Tibial nerve (tissue), 4 donors: ENCODE data around the gene PHAF1. TPM values are rescaled to one million over a fixed set of nuclear protein-coding genes. Genes with fewer than 3 reads are reported as not detected.

ENCODE experiments used
- DNase-seq, 2 donors: peaks; one replicate each; pipeline ENCODE4 v3.0.0-alpha.2; 2019; ENCODE audit warnings: low spot score in 2 of 2
- H3K27ac ChIP-seq, 4 donors: fragments of 200-600 bp; sonication (generic) in 3 of 4; one replicate each; pipeline ENCODE4 v1.5.1; 2017 to 2019; ENCODE audit warnings: mild to moderate bottlenecking in 1 of 4
- H3K27me3 ChIP-seq, 2 donors: fragments of 200-600 bp; sonication (generic) in 1 of 2; one replicate each; pipeline versions ENCODE4 v1.5.1 to v1.6.0; 2017 to 2019
- H3K36me3 ChIP-seq, 3 donors: fragments of 200-600 bp; sonication (generic); one replicate each; pipeline ENCODE4 v1.5.1; 2018 to 2019
- H3K4me1 ChIP-seq, 4 donors: fragments of 200-600 bp; sonication (generic) in 3 of 4; one replicate each; pipeline ENCODE4 v1.5.1; 2017 to 2019
- H3K4me3 ChIP-seq, 4 donors: fragments of 200-600 bp; sonication (generic) in 3 of 4; one replicate each; pipeline ENCODE4 v1.5.1; 2017 to 2019; ENCODE audit warnings: mild to moderate bottlenecking in 1 of 4, moderate library complexity in 1 of 4
- H3K9me3 ChIP-seq, 4 donors: fragments of 200-600 bp; sonication (generic) in 3 of 4; one replicate each; pipeline ENCODE4 v1.5.1; 2017 to 2019
- EP300 ChIP-seq, 2 donors: sonication (generic); formaldehyde crosslinking; IDR thresholded peaks; one replicate each; pipeline ENCODE4 v1.6.1; 2017; ENCODE audit warnings: antibody characterized with exemption in 2 of 2, mild to moderate bottlenecking in 1 of 2
- POLR2A ChIP-seq, 2 donors: fragments of 450-650 bp; IDR thresholded peaks; one replicate each; pipeline ENCODE4 v1.6.1; 2017; ENCODE audit warnings: antibody characterized with exemption in 2 of 2, mild to moderate bottlenecking in 2 of 2, moderate library complexity in 2 of 2
- WGBS, 2 donors: methylation state at CpG; one replicate each; pipeline ENCODE4 v1.1.5; 2018; 5-methylcytosine and 5-hydroxymethylcytosine counted together
- total RNA-seq, 4 donors: library from RNA; depleted of rRNA; stranded (reverse); fragments of >200 nt; gene quantifications; one replicate each; pipeline ENCODE4 v1.1.0, GENCODE V29; 2016
- TF ChIP-seq, protein P1 (sequence below), 5 experiments: fragments of 200-600 bp in 3 of 5; fragments of 450-650 bp in 2 of 5; sonication (generic) in 3 of 5; IDR thresholded peaks; one replicate each; pipeline ENCODE4 v1.5.1; 2016 to 2019; ENCODE audit warnings: antibody characterized with exemption in 5 of 5, mild to moderate bottlenecking in 3 of 5, moderate library complexity in 2 of 5

PHAF1 gene
- total RNA-seq, 4 donors from 2014 or later: 22.2 to 34.5 (median 28.1) TPM

DNA sequence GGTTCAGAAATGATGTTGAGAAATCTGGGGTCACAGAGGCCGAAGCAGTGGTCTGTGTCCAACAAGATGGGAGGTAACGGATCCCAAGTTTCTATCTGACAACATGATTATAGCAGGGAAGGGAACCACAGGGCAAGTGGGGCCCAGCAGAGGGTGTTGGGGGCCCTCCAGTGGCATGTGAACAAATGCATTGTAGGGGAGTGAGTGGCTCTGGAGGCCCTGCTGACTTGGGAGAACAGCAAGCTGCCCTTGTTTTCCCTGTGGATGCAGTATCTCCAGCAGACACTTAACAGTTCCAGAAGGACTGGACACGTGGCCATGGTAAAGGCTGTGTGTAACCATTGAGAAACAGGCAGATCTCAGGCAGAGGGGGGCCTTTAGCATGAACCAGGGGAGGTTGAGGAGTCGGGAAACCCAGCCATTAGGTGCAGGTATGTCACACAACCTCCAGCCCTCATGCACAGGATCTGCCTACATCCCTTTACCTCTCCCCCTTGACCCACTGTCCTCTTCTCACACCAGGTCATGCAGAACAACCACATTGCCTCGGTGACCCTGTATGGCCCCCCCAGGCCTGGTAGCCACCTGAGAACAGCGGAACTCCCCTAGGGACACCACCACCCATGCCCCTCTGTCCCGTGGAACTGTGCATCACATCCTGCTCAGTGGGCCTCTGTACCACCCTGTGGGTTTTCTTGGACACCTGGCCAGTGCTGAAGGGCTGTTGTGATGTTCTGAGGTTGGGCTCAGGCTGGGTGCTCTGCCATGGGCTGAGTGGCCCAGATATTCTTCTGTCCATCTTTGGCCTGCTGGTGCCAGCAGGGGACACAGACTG is 37.0 kb downstream of the PHAF1 start:
- H3K4me1 ChIP-seq: peaks cover 0 to 20% (median 7%) of the 10 kb centered on the region in 4 donors
- H3K4me3 ChIP-seq: no peak overlapping the region
- peaks cover 0 to 81% (median 19%) of the 10 kb centered on the region in 3 donors for H3K36me3 ChIP-seq
- peaks cover 0 to 16% of the 10 kb centered on the region in 2 donors for H3K27me3 ChIP-seq
- TF ChIP-seq POLR2A (IDR thresholded peaks at IDR 0.05): no peak
- TF ChIP-seq, protein P1, sequence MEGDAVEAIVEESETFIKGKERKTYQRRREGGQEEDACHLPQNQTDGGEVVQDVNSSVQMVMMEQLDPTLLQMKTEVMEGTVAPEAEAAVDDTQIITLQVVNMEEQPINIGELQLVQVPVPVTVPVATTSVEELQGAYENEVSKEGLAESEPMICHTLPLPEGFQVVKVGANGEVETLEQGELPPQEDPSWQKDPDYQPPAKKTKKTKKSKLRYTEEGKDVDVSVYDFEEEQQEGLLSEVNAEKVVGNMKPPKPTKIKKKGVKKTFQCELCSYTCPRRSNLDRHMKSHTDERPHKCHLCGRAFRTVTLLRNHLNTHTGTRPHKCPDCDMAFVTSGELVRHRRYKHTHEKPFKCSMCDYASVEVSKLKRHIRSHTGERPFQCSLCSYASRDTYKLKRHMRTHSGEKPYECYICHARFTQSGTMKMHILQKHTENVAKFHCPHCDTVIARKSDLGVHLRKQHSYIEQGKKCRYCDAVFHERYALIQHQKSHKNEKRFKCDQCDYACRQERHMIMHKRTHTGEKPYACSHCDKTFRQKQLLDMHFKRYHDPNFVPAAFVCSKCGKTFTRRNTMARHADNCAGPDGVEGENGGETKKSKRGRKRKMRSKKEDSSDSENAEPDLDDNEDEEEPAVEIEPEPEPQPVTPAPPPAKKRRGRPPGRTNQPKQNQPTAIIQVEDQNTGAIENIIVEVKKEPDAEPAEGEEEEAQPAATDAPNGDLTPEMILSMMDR (IDR thresholded peaks at IDR 0.05): no peak
- no peak for TF ChIP-seq EP300 (IDR thresholded peaks at IDR 0.05)
- no peaks in the 10 kb centered on the region for H3K9me3 ChIP-seq
- no peak for DNase-seq
- no peak overlapping the region for H3K27ac ChIP-seq
- WGBS, 2 donors: 78 to 84% methylated on average over 7 of the region's 7 CpGs

DNA sequence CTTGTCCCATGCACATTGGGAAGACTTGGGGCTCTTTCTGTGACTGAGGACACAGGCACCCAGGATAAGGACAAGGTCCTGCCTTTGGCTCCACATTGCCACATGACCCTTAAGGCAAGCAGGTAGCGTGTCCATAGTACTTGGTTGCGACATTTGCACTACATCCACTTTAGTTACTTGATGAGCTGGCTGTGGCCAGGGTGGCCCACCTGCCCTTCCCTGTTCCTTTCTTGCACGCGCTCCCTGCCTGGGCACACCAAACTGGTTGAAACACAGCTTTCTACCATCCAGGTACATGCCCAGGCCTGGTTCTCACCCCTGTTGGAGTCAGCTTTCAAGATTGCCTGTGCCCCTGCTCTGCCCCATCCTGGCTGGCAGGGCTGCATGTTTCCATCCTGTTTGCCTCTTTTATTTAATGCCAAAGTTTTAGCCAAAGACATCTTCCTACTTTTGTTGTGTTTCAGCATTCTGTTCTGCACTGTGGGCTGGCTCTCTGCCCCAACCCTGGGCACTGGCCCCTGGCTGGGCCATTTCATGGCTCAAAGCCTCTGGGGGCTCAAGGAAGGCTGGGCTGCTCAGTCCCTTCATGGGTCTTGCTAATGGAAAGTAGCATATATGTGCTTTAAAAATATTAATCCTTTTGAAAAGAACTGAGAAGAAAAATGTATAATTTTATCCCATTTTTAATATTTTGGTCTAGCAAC is 37.8 kb downstream of the PHAF1 start:
- Histone ChIP-seq H3K4me1 (peaks cover 0 to 20% (median 7%) of the 10 kb centered on the region in 4 donors), H3K4me3 (no peak overlapping the region), H3K9me3 (no peaks in the 10 kb centered on the region), H3K36me3 (peaks cover 0 to 73% (median 19%) of the 10 kb centered on the region in 3 donors), H3K27ac (no peak overlapping the region), H3K27me3 (peaks cover 0 to 17% of the 10 kb centered on the region in 2 donors)
- TF ChIP-seq, protein P1 (IDR thresholded peaks at IDR 0.05): no peak
- TF ChIP-seq POLR2A (IDR thresholded peaks at IDR 0.05) (no peak), EP300 (IDR thresholded peaks at IDR 0.05) (no peak)
- 91 to 95% methylated on average over 4 of the region's 4 CpGs for WGBS, 2 donors
- no peak for DNase-seq

DNA sequence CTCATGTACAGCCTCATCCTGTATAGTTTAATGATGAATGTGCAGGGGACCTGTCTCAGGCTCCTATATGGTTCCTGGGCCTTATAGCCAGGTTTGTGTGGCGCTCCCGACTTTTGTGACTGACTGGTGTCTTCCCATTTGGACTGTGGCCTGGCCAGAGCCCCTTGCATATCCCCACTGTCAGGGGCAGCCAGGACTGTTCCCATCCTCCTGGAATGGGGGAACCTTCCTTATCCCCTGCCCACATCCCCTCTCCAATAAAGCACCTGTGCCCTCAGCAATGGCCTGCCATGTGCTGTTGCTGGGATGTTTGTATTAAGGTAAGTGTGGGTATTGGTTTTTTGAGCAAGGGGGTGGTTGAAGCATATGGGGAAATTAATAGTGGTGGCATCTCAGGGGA is 38.5 kb downstream of the PHAF1 start:
- Histone ChIP-seq H3K36me3 (peaks cover 0 to 67% (median 19%) of the 10 kb centered on the region in 3 donors), H3K4me1 (peaks cover 0 to 20% (median 7%) of the 10 kb centered on the region in 4 donors), H3K27me3 (peaks cover 0 to 17% of the 10 kb centered on the region in 2 donors), H3K9me3 (no peaks in the 10 kb centered on the region), H3K4me3 (no peak overlapping the region), H3K27ac (no peak overlapping the region)
- TF ChIP-seq, protein P1 (IDR thresholded peaks at IDR 0.05): no peak
- TF ChIP-seq POLR2A (IDR thresholded peaks at IDR 0.05): no peak
- 93 to 95% methylated on average over 2 of the region's 2 CpGs for WGBS, 2 donors
- DNase-seq: no peak

DNA sequence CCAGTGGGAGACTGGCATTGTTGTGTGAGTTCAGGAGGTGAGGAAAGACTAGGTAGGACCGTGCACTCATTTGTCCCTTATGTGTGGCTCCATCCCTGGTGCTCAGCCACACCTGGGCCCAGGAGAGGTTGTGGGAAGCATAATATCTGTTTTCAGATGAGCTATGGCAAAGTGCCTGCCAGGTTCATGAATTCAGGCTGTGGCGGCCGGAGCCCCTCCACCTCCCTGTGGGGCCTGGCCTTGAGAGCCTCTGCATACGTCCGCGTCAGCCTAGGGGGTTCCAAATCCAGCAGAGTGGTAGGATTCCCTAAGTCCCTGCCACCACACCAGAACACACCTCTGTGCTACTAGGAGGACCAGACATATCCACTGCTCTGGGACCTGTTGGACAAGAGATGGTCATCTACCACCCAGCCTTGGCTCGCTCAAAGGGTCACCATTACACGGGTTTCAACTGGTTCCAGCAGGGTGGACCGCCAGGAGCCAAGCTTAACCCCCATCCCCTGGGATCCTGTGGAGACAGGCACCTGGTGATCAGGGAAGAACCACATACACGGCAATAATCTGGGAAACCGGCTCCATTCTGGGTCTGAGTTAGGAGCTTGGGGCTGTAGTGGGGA is 39.0 kb downstream of the PHAF1 start:
- Histone ChIP-seq H3K4me3 (no peak overlapping the region), H3K36me3 (peaks cover 0 to 61% (median 19%) of the 10 kb centered on the region in 3 donors), H3K27ac (no peak overlapping the region), H3K9me3 (no peaks in the 10 kb centered on the region), H3K4me1 (peaks cover 0 to 20% (median 7%) of the 10 kb centered on the region in 4 donors), H3K27me3 (peaks cover 0 to 17% of the 10 kb centered on the region in 2 donors)
- no peak for DNase-seq
- no peak for TF ChIP-seq EP300 (IDR thresholded peaks at IDR 0.05)
- TF ChIP-seq, protein P1 (IDR thresholded peaks at IDR 0.05): no peak
- TF ChIP-seq POLR2A (IDR thresholded peaks at IDR 0.05): no peak
- WGBS, 2 donors: 75 to 88% methylated on average over 8 to 10 of the region's 11 CpGs
